ENCODE measurements around the gene SETBP1. TPM values are rescaled to one million over a fixed set of nuclear protein-coding genes. Genes with fewer than 3 reads are reported as not detected.

The SETBP1 gene
- total and polyA plus RNA-seq, 2 of the 8 experiments (the other 6 are each of a cell fraction or from before 2014, with no cell fraction given), result 2.0 to 6.5 TPM

- FAIRE-seq, result no peak
- no peak for TF ChIP-seq BCL11A (IDR thresholded peaks at IDR 0.05; ENCODE audit: low read depth in 2 of 2, low read length in 2 of 2)
- TF ChIP-seq TAF7 (optimal IDR thresholded peaks at IDR 0.05; ENCODE audit: borderline replicate concordance, low read depth, low read length), result no peak
- TF ChIP-seq RXRA (IDR thresholded peaks at IDR 0.05; ENCODE audit: insufficient read depth, low read depth, low read length), result no peak
- TF ChIP-seq SP4 (IDR thresholded peaks at IDR 0.05; ENCODE audit: low read length), result no peak
- TF ChIP-seq HDAC2 (IDR thresholded peaks at IDR 0.05; ENCODE audit: borderline replicate concordance in 1 of 2, low read depth in 2 of 2, low read length in 2 of 2), result no peak
- TF ChIP-seq SUZ12 (IDR thresholded peaks at IDR 0.05; ENCODE audit: low read length), result no peak
- TF ChIP-seq TAF1 (IDR thresholded peaks at IDR 0.05; ENCODE audit: low read depth, low read length), result no peak
- TF ChIP-seq CEBPB (IDR thresholded peaks at IDR 0.05; ENCODE audit: low read depth, low read length), result no peak
- no peak for TF ChIP-seq MAFK (IDR thresholded peaks at IDR 0.05; ENCODE audit: low read depth, low read length)
- no peak for TF ChIP-seq BACH1 (IDR thresholded peaks at IDR 0.05; ENCODE audit: low read length)
- no peak for TF ChIP-seq YY1 (IDR thresholded peaks at IDR 0.05; ENCODE audit: low read depth, low read length)
- no peak for TF ChIP-seq TEAD4 (IDR thresholded peaks at IDR 0.05; ENCODE audit: low read depth, low read length)
- no peak for TF ChIP-seq RFX5 (IDR thresholded peaks at IDR 0.05; ENCODE audit: borderline replicate concordance, low read depth, low read length)
- no peak for TF ChIP-seq BRCA1 (IDR thresholded peaks at IDR 0.05; ENCODE audit: low read depth, low read length)
- TF ChIP-seq CTBP2 (IDR thresholded peaks at IDR 0.05; ENCODE audit: borderline replicate concordance, insufficient read depth, insufficient read length, low read length), result no peak
- no peak for TF ChIP-seq SP2 (IDR thresholded peaks at IDR 0.05; ENCODE audit: low read length)
Observed at GRCh38 chr18:44765456-44765855, 84.8 kb downstream of the SETBP1 start.

More at GRCh38 chr18:44765456-44765855, 84.8 kb downstream of the SETBP1 start:
- Histone ChIP-seq H3K4me1 (replicated peaks in 1 of 4; ENCODE audit: control insufficient read depth in 3 of 4, insufficient read depth in 4 of 4, low read length in 3 of 4) (peaks cover 0 to 3% (median 2%) of the 10 kb centered on the region in 4 experiments; a peak in 1 of 7 replicates), H2BK20ac (ENCODE audit: low read length) (no peak overlapping the region), H3K4me2 (ENCODE audit: insufficient read depth in 1 of 2, low read depth in 2 of 2, low read length in 2 of 2) (no peak overlapping the region), H2AK5ac (ENCODE audit: low read depth, low read length) (no peak overlapping the region), H3K9ac (replicated peaks in 1 of 4; ENCODE audit: extremely low read depth in 1 of 4, low read depth in 3 of 4, low read length in 3 of 4) (no peak overlapping the region), H3K9me3 (ENCODE audit: insufficient read depth in 2 of 2, low read depth in 1 of 2, low read length in 1 of 2) (no peaks in the 10 kb centered on the region), H2BK12ac (ENCODE audit: low read depth, low read length) (no peak overlapping the region), H3K27ac (ENCODE audit: low read depth, low read length) (no peak overlapping the region), H3K4me3 (ENCODE audit: extremely low read depth in 1 of 4, insufficient read depth in 2 of 4, low read depth in 3 of 4, low read length in 4 of 4) (no peak overlapping the region), H3K18ac (ENCODE audit: extremely low read depth, low read length) (no peak overlapping the region), H2BK15ac (ENCODE audit: low read length) (no peak overlapping the region), H4K5ac (ENCODE audit: insufficient read length, low read depth, low read length) (no peak overlapping the region), H4K91ac (replicated peaks; ENCODE audit: insufficient read length, low read length) (no peak overlapping the region), H2BK120ac (replicated peaks; ENCODE audit: low read depth, low read length) (no peak overlapping the region), H4K20me1 (replicated peaks in 1 of 2; ENCODE audit: control insufficient read depth in 1 of 2, insufficient read depth in 2 of 2, low read length in 2 of 2) (no peaks in the 10 kb centered on the region), H3K4ac (replicated peaks; ENCODE audit: insufficient read length, low read depth, low read length) (no peak overlapping the region), H3K79me1 (ENCODE audit: low read depth, low read length) (no peaks in the 10 kb centered on the region), H2BK5ac (ENCODE audit: low read depth, low read length) (no peak overlapping the region), H3K27me3 (replicated peaks in 1 of 4; ENCODE audit: control insufficient read depth in 3 of 4, extremely low read depth in 1 of 4, insufficient read depth in 3 of 4, low read length in 3 of 4) (no peaks in the 10 kb centered on the region), H3K36me3 (ENCODE audit: control insufficient read depth in 2 of 4, insufficient read depth in 4 of 4, low read length in 3 of 4) (no peaks in the 10 kb centered on the region), H3K56ac (replicated peaks; ENCODE audit: insufficient read length, low read depth, low read length) (no peak overlapping the region), H3K14ac (ENCODE audit: insufficient read length) (no peak overlapping the region), H4K8ac (ENCODE audit: extremely low read depth, insufficient read depth, low read length) (no peak overlapping the region), H3K79me2 (ENCODE audit: control insufficient read depth in 1 of 2, insufficient read depth in 2 of 2, low read length in 2 of 2) (no peaks in the 10 kb centered on the region), H2AFZ (ENCODE audit: low read length) (no peak overlapping the region), H3K23me2 (ENCODE audit: low read depth, low read length) (no peaks in the 10 kb centered on the region), H3K23ac (ENCODE audit: insufficient read length) (no peak overlapping the region)
- 86% methylated on average over 3 of the region's 3 CpGs; no CpG with 5 or more reads in 1 of the 2 experiments for WGBS, 2 experiments (ENCODE audit: extremely low coverage in 1 of 2, insufficient coverage in 1 of 2, insufficient read length in 1 of 2, insufficient replicate concordance in 2 of 2, low coverage in 1 of 2, low lambda C conversion rate in 2 of 2, missing lambda C conversion rate in 1 of 2)
- DNase-seq (ENCODE audit: low read depth in 1 of 2, low spot score in 2 of 2), result no peak
- ChIA-PET CTCF (ENCODE audit: partially characterized antibody) (interaction anchor here (0.6 to 1.7 kb wide), 3 partner anchors 9 to 448 kb away, joined by 3 to 5 read pairs (median 3); no protein-coding TSS in a partner anchor), POLR2A (ENCODE audit: partially characterized antibody) (interaction anchor here (0.7 kb wide), 1 partner anchor 15 kb away, joined by 3 read pairs; no protein-coding TSS in a partner anchor)

All from H1 (cell line).